HT-29 (cell line): ENCODE data around the gene RUFY1. TPM values are rescaled to one million over a fixed set of nuclear protein-coding genes. Genes with fewer than 3 reads are reported as not detected.
"Not testable (repeated sequence)": the region's sequence is repeated elsewhere in the genome, so short reads cannot be mapped to it uniquely, and the experiment has no call there.

Experiments
- DNase-seq: peaks from one replicate; pipeline ENCODE4 v3.0.0-alpha.2; 2015; ENCODE audit warnings: low spot score
- total RNA-seq: library from RNA; depleted of rRNA; stranded (reverse); fragments of >200 nt; shearing (Covaris generic); gene quantifications from 2 replicates; pipeline ENCODE4 v1.2.3, GENCODE V29; 2014; rRNA removed

RUFY1 gene
- total RNA-seq: 41.8 and 45.5 TPM in 2 replicates

- peak; percentile 76 for DNase-seq
Observed at GRCh38 chr5:179550511-179551342, at the start of gene RUFY1. RUFY1 (plus strand) TSS chr5:179550554; CDS start chr5:179550570, 16 bp downstream.

- not testable (repeated sequence) for DNase-seq
Observed at GRCh38 chr5:179501997-179502396, 48.4 kb upstream of the RUFY1 start.

- DNase-seq: not testable (repeated sequence)
Observed at GRCh38 chr5:179502420-179502819, 47.9 kb upstream of the RUFY1 start.

GRCh38 chr5:179504191-179504590 lies 46.2 kb upstream of the RUFY1 start:
- DNase-seq: no peak

GRCh38 chr5:179504600-179505396 lies 45.6 kb upstream of the RUFY1 start:
- no peak for DNase-seq

GRCh38 chr5:179505636-179506261 lies 44.6 kb upstream of the RUFY1 start:
- DNase-seq: no peak

- no peak for DNase-seq
Observed at GRCh38 chr5:179509239-179509638, 41.1 kb upstream of the RUFY1 start.

- no peak for DNase-seq
Observed at GRCh38 chr5:179509845-179510244, 40.5 kb upstream of the RUFY1 start.

GRCh38 chr5:179512452-179513000 lies 37.8 kb upstream of the RUFY1 start:
- no peak for DNase-seq

GRCh38 chr5:179515501-179515900 lies 34.9 kb upstream of the RUFY1 start:
- DNase-seq: not testable (repeated sequence)

GRCh38 chr5:179516221-179516620 lies 34.1 kb upstream of the RUFY1 start:
- DNase-seq: no peak

GRCh38 chr5:179517746-179518145 lies 32.6 kb upstream of the RUFY1 start:
- DNase-seq: not testable (repeated sequence)

GRCh38 chr5:179518369-179518768 lies 32.0 kb upstream of the RUFY1 start:
- not testable (repeated sequence) for DNase-seq

- peak; percentile 24 for DNase-seq
Observed at GRCh38 chr5:179519416-179520070, 30.8 kb upstream of the RUFY1 start.

GRCh38 chr5:179522107-179522506 lies 28.2 kb upstream of the RUFY1 start:
- not testable (repeated sequence) for DNase-seq

GRCh38 chr5:179526978-179527377 lies 23.4 kb upstream of the RUFY1 start:
- no peak for DNase-seq

- no peak for DNase-seq
Observed at GRCh38 chr5:179530069-179530998, 20.0 kb upstream of the RUFY1 start.

- no peak for DNase-seq
Observed at GRCh38 chr5:179533024-179533423, 17.3 kb upstream of the RUFY1 start.

- DNase-seq: no peak
Observed at GRCh38 chr5:179533907-179534306, 16.4 kb upstream of the RUFY1 start.

- no peak for DNase-seq
Observed at GRCh38 chr5:179534431-179534830, 15.9 kb upstream of the RUFY1 start.
